HepG2 (cell line): ENCODE results near the gene TMEM131L. TPM values are rescaled to one million over a fixed set of nuclear protein-coding genes. Genes with fewer than 3 reads are reported as not detected.

ENCODE experiments used
- CEBPG ChIP-seq: IDR thresholded peaks from 2 replicates; pipeline ENCODE4 v1.6.1; 2016
- IKZF1 ChIP-seq: fragments of 450-650 bp; IDR thresholded peaks from 2 replicates; pipeline ENCODE4 v1.7.1; 2016
- IKZF5 ChIP-seq: IDR thresholded peaks from 2 replicates; pipeline ENCODE4 v1.6.1; 2018; ENCODE audit warnings: missing genetic modification reagents, mild to moderate bottlenecking, missing compliant biosample characterization
- PHB2 ChIP-seq: fragments of 450-650 bp; IDR thresholded peaks from 2 replicates; pipeline ENCODE4 v1.6.1; 2018; ENCODE audit not compliant: partially characterized antibody
- SMAD9 ChIP-seq: sonication (generic); formaldehyde crosslinking; IDR thresholded peaks from 2 replicates; pipeline ENCODE4 v1.5.1; 2020; ENCODE audit warnings: mild to moderate bottlenecking, missing genetic modification reagents
- THAP8 ChIP-seq: sonication (generic); formaldehyde crosslinking; IDR thresholded peaks from 2 replicates; pipeline ENCODE4 v1.5.1; 2020; ENCODE audit warnings: missing genetic modification reagents, mild to moderate bottlenecking, borderline replicate concordance
- YEATS4 ChIP-seq: sonication (generic); formaldehyde crosslinking; IDR thresholded peaks from 2 replicates; pipeline ENCODE4 v1.4.0; 2020; ENCODE audit warnings: missing genetic modification reagents, borderline replicate concordance
- ZNF124 ChIP-seq: sonication (generic); formaldehyde crosslinking; IDR thresholded peaks from 2 replicates; pipeline ENCODE4 v1.4.0; 2020; ENCODE audit warnings: missing genetic modification reagents
- ZSCAN9 ChIP-seq: IDR thresholded peaks from 2 replicates; pipeline ENCODE4 v1.6.1; 2016; ENCODE audit warnings: borderline replicate concordance
- polyA plus RNA-seq, 8 experiments: library from polyadenylated mRNA; depleted of rRNA in 3 of 8; stranded (reverse) in 7 of 8; unstranded in 1 of 8; fragments of >200 nt; fragmentation: Illumina TruSeq in 4 of 8; extraction: Trizol in 4 of 8; gene quantifications; 2 replicates each; pipeline versions ENCODE4 v1.2.1 to v1.2.3, GENCODE V29; 2011 to 2016; ENCODE audit warnings: low read depth in 4 of 8, missing spikeins in 1 of 8, mixed read lengths in 1 of 8; ENCODE audit not compliant: insufficient read depth in 1 of 8
- total RNA-seq, 5 experiments: library from RNA; depleted of rRNA; stranded (reverse); fragments of >200 nt; fragmentation: Illumina TruSeq; extraction: Trizol; gene quantifications; 2 replicates each; pipeline ENCODE4 v1.2.3, GENCODE V29; 2016; ENCODE audit warnings: low read depth in 1 of 5
- TF ChIP-seq, protein P1 (sequence below): sonication (generic); formaldehyde crosslinking; IDR thresholded peaks from one replicate; pipeline ENCODE4 v1.5.1; 2020; ENCODE audit warnings: mild to moderate bottlenecking, missing genetic modification reagents; ENCODE audit errors: not compliant biosample characterization
- TF ChIP-seq, protein P2 (sequence below): sonication (generic); formaldehyde crosslinking; IDR thresholded peaks from 2 replicates; pipeline ENCODE4 v1.9.0; 2021; ENCODE audit warnings: missing genetic modification reagents, mild to moderate bottlenecking, borderline replicate concordance
- TF ChIP-seq, protein P3 (sequence below): sonication (generic); formaldehyde crosslinking; IDR thresholded peaks from 2 replicates; pipeline ENCODE4 v1.5.0; 2020; ENCODE audit warnings: mild to moderate bottlenecking, missing genetic modification reagents
- TF ChIP-seq, protein P4 (sequence below): sonication (generic); formaldehyde crosslinking; IDR thresholded peaks from 2 replicates; pipeline ENCODE4 v1.4.0; 2020; ENCODE audit warnings: mild to moderate bottlenecking, low read depth, missing genetic modification reagents

Gene TMEM131L
- total and polyA plus RNA-seq, 2 of the 13 experiments (the other 11 are each of a cell fraction or from before 2014, with no cell fraction given) = 2.2 to 4.5 TPM

DNA sequence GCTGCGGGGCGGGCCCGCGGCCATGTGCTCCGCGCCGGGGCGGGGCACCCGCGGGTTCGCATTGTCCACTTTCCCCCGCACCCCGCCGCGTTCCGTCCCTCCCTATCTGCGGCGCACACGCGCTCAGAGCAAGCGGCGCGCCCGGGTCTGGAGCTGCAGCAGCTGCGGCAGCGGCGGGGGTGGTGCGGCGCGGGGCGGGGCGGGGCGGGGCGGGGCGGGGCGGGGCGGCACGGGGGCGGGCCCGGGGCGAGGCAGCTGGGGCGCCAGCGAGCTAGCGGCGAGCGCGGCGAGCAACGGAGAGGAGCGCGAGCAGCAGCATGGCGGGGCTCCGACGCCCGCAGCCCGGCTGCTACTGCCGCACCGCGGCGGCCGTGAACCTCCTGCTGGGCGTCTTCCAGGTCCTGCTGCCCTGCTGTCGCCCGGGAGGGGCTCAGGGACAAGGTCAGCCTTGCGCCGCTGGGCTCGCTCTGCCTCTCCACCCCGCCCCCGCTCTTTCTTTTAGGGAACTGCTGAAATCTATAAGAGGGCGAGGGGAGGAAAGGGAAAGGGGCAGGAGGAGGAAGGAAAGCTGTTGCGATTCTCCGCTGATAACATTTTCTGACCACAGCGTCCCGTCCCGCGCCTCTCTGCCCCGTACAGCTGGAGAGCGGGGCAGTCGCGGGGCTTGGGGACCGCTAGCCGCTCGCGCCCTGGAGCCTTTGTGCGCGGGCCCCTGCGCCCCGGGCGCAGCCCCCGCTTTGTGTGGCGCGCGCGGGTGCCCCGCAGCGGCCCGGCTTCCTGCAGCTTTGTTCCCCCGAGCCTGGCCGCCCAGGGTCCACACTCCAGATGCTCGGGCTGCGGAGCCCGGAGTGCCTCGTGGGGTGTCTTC, at the start of gene TMEM131L (continued):
- TF ChIP-seq, protein P1, sequence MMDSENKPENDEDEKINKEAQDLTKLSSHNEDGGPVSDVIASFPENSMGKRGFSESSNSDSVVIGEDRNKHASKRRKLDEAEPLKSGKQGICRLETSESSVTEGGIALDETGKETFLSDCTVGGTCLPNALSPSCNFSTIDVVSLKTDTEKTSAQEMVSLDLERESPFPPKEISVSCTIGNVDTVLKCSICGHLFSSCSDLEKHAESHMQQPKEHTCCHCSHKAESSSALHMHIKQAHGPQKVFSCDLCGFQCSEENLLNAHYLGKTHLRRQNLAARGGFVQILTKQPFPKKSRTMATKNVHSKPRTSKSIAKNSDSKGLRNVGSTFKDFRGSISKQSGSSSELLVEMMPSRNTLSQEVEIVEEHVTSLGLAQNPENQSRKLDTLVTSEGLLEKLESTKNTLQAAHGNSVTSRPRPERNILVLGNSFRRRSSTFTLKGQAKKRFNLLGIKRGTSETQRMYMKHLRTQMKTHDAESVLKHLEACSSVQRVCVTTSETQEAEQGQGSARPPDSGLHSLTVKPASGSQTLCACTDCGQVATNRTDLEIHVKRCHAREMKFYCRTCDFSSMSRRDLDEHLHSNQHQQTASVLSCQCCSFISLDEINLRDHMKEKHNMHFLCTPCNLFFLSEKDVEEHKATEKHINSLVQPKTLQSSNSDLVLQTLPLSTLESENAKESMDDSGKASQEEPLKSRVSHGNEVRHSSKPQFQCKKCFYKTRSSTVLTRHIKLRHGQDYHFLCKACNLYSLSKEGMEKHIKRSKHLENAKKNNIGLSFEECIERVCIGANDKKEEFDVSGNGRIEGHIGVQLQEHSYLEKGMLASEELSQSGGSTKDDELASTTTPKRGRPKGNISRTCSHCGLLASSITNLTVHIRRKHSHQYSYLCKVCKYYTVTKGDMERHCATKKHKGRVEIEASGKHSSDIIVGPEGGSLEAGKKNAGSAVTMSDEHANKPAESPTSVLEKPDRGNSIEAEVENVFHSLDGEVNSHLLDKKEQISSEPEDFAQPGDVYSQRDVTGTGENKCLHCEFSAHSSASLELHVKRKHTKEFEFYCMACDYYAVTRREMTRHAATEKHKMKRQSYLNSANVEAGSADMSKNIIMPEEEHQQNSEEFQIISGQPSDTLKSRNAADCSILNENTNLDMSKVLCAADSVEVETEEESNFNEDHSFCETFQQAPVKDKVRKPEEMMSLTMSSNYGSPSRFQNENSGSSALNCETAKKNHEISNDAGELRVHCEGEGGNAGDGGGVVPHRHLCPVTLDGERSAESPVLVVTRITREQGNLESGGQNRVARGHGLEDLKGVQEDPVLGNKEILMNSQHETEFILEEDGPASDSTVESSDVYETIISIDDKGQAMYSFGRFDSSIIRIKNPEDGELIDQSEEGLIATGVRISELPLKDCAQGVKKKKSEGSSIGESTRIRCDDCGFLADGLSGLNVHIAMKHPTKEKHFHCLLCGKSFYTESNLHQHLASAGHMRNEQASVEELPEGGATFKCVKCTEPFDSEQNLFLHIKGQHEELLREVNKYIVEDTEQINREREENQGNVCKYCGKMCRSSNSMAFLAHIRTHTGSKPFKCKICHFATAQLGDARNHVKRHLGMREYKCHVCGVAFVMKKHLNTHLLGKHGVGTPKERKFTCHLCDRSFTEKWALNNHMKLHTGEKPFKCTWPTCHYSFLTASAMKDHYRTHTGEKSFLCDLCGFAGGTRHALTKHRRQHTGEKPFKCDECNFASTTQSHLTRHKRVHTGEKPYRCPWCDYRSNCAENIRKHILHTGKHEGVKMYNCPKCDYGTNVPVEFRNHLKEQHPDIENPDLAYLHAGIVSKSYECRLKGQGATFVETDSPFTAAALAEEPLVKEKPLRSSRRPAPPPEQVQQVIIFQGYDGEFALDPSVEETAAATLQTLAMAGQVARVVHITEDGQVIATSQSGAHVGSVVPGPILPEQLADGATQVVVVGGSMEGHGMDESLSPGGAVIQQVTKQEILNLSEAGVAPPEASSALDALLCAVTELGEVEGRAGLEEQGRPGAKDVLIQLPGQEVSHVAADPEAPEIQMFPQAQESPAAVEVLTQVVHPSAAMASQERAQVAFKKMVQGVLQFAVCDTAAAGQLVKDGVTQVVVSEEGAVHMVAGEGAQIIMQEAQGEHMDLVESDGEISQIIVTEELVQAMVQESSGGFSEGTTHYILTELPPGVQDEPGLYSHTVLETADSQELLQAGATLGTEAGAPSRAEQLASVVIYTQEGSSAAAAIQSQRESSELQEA = no peak
- TF ChIP-seq IKZF1 (no peak), IKZF5 (CRISPR knock-in tag) (no peak), SMAD9 (CRISPR knock-in tag) (no peak), YEATS4 (peak; percentile 54; the same call in 1 of the 2 replicates), PHB2 (no peak), ZSCAN9 (CRISPR knock-in tag) (no peak), ZNF124 (CRISPR knock-in tag) (no peak), THAP8 (CRISPR knock-in tag) (0 out of 2 replicates have a peak, but pooled peaks have one; percentile 31), CEBPG (no peak)
- TF ChIP-seq, protein P2, sequence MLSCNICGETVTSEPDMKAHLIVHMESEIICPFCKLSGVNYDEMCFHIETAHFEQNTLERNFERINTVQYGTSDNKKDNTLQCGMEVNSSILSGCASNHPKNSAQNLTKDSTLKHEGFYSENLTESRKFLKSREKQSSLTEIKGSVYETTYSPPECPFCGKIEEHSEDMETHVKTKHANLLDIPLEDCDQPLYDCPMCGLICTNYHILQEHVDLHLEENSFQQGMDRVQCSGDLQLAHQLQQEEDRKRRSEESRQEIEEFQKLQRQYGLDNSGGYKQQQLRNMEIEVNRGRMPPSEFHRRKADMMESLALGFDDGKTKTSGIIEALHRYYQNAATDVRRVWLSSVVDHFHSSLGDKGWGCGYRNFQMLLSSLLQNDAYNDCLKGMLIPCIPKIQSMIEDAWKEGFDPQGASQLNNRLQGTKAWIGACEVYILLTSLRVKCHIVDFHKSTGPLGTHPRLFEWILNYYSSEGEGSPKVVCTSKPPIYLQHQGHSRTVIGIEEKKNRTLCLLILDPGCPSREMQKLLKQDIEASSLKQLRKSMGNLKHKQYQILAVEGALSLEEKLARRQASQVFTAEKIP (CRISPR knock-in tag) = no peak
- TF ChIP-seq, protein P3, sequence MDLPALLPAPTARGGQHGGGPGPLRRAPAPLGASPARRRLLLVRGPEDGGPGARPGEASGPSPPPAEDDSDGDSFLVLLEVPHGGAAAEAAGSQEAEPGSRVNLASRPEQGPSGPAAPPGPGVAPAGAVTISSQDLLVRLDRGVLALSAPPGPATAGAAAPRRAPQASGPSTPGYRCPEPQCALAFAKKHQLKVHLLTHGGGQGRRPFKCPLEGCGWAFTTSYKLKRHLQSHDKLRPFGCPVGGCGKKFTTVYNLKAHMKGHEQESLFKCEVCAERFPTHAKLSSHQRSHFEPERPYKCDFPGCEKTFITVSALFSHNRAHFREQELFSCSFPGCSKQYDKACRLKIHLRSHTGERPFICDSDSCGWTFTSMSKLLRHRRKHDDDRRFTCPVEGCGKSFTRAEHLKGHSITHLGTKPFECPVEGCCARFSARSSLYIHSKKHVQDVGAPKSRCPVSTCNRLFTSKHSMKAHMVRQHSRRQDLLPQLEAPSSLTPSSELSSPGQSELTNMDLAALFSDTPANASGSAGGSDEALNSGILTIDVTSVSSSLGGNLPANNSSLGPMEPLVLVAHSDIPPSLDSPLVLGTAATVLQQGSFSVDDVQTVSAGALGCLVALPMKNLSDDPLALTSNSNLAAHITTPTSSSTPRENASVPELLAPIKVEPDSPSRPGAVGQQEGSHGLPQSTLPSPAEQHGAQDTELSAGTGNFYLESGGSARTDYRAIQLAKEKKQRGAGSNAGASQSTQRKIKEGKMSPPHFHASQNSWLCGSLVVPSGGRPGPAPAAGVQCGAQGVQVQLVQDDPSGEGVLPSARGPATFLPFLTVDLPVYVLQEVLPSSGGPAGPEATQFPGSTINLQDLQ = 0 out of 2 replicates have a peak, but pooled peaks have one; percentile 52
- TF ChIP-seq, protein P4, sequence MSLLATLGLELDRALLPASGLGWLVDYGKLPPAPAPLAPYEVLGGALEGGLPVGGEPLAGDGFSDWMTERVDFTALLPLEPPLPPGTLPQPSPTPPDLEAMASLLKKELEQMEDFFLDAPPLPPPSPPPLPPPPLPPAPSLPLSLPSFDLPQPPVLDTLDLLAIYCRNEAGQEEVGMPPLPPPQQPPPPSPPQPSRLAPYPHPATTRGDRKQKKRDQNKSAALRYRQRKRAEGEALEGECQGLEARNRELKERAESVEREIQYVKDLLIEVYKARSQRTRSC (CRISPR knock-in tag) = no peak
